ENCODE measurements around the gene OTOP2.
"Not testable (repeated sequence)": the region's sequence is repeated elsewhere in the genome, so short reads cannot be mapped to it uniquely, and the experiment has no call there.

OTOP2 gene

GRCh38 chr17:74900208-74900607 is 23.9 kb upstream of the OTOP2 start:
- TF ChIP-seq, protein P1, sequence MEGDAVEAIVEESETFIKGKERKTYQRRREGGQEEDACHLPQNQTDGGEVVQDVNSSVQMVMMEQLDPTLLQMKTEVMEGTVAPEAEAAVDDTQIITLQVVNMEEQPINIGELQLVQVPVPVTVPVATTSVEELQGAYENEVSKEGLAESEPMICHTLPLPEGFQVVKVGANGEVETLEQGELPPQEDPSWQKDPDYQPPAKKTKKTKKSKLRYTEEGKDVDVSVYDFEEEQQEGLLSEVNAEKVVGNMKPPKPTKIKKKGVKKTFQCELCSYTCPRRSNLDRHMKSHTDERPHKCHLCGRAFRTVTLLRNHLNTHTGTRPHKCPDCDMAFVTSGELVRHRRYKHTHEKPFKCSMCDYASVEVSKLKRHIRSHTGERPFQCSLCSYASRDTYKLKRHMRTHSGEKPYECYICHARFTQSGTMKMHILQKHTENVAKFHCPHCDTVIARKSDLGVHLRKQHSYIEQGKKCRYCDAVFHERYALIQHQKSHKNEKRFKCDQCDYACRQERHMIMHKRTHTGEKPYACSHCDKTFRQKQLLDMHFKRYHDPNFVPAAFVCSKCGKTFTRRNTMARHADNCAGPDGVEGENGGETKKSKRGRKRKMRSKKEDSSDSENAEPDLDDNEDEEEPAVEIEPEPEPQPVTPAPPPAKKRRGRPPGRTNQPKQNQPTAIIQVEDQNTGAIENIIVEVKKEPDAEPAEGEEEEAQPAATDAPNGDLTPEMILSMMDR (IDR thresholded peaks at IDR 0.05; ENCODE audit: low read depth, low read length), result no peak
- no peak for DNase-seq (ENCODE audit: low read depth, low spot score)
- H3K4me3 ChIP-seq (ENCODE audit: low read depth, low read length), result no peak overlapping the region
- in situ Hi-C loops (cut with HindIII; ENCODE audit: low sequenced_read_pairs), result no loop called here

DNA sequence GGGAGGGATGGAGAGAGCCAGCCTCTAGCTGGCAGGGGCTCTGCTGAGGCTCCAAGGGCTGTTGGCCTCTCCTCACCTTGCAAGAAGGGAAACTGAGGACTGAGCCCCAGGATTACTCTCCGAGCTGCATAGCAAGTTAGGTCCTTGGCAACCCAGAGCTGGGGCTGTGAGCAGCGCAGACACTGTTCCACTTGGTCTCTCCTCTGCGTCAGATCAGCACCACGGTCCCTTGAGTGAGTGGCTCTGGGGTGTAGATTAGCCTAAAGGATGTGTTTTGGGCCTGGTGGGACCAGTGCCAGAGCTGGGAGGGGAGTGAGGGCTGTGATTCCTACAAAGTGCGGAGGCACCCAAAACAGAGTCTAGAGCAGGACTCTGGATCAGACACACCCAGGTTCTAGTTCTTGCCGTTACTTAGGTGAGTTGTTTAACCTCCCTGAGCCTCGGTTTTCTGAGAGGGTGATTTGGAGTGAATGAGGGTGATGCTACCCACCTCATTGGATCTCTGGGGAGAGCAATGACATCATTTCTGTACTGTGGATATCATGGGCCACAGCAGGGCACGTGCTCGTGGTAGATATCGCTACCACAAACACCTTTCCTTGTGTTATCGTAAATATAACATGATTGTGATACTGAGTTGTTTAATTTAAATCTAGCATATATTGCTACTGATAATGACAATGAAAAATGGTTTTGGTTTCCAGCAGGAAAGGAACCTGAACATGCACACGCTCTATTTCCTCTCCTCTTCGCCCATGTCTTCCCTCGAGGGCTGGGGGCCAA is 22.5 kb upstream of the OTOP2 start:
- no peak for DNase-seq (ENCODE audit: low read depth, low spot score)
- no peak overlapping the region for H3K4me3 ChIP-seq (ENCODE audit: low read depth, low read length)
- TF ChIP-seq, protein P1 (IDR thresholded peaks at IDR 0.05; ENCODE audit: low read depth, low read length), result no peak
- in situ Hi-C loops (cut with HindIII; ENCODE audit: low sequenced_read_pairs), result no loop called here

DNA sequence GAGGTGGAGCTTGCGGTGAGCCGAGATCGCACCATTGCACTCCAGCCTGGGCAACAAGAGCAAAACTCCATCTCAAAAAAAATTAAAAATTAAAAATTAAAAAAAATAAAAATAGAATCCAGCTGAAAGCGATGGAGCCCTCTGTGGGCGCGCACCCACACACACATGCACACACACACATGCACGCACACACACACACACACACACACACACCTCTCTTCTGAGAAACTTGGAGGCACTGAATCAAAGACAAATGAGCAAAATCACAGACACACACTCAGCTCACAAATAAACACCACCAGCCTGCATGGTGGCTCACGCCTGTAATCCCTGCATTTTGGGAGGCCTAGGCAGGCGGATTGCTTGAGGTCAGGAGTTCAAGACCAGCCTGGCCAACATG is 21.0 kb upstream of the OTOP2 start:
- in situ Hi-C loops (cut with HindIII; ENCODE audit: low sequenced_read_pairs), result no loop called here
- TF ChIP-seq, protein P1 (IDR thresholded peaks at IDR 0.05; ENCODE audit: low read depth, low read length), result no peak
- H3K4me3 ChIP-seq (ENCODE audit: low read depth, low read length), result no peak overlapping the region
- no peak for DNase-seq (ENCODE audit: low read depth, low spot score)

DNA sequence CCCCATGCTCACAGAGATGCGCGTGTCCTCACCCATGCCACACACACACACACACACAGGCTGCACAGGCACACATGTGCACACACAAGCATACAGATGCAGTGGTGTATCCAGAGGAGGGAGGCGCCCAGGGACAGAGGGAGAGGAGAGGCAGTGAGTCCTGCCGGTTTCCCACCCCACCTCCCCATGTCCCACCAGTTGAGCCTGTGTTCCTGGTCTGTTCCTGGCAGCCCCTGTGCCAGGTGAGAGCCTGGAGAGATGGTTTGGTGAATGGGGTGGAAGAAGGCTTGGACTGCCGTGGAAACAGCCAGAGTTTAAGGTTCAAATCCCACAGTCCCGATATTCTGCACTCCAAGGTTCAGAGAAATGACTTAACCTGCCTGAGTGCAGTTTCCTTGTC is 20.4 kb upstream of the OTOP2 start:
- in situ Hi-C loops (cut with HindIII; ENCODE audit: low sequenced_read_pairs), result no loop called here
- TF ChIP-seq, protein P1 (IDR thresholded peaks at IDR 0.05; ENCODE audit: low read depth, low read length), result no peak
- no peak for DNase-seq (ENCODE audit: low read depth, low spot score)
- no peak overlapping the region for H3K4me3 ChIP-seq (ENCODE audit: low read depth, low read length)

- no peak for DNase-seq (ENCODE audit: low read depth, low spot score)
- in situ Hi-C loops (cut with HindIII; ENCODE audit: low sequenced_read_pairs), result no loop called here
- TF ChIP-seq, protein P1 (IDR thresholded peaks at IDR 0.05; ENCODE audit: low read depth, low read length), result no peak
- no peak overlapping the region for H3K4me3 ChIP-seq (ENCODE audit: low read depth, low read length)
Observed at GRCh38 chr17:74904687-74905409, 19.2 kb upstream of the OTOP2 start.

DNA sequence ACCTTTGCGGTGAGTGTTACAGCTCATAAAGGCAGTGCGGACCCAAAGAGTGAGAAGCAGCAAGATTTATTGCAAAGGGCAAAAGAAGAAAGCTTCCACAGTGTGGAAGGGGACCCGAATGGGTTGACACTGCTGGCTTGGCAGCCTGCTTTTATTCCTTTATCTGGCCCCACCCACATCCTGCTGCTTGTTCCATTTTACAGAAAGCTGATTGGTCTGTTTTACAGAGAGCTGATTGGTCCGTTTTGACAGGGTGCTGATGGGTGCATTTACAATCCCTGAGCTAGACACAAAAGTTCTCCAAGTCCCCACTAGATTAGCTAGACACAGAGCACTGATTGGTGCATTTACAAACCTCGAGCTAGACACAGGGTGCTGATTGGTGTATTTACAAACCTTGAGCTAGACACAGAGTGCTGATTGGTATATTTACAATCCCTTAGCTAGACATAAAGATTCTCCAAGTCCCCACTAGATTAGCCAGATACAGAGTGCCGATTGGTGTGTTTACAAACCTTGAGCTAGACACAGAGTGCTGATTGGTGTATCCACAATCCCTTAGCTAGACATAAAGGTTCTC is 17.8 kb upstream of the OTOP2 start:
- H3K4me3 ChIP-seq (ENCODE audit: low read depth, low read length); DNase-seq (ENCODE audit: low read depth, low spot score); in situ Hi-C loops (cut with HindIII; ENCODE audit: low sequenced_read_pairs): not testable (repeated sequence)

GRCh38 chr17:74907012-74907411 is 17.1 kb upstream of the OTOP2 start:
- TF ChIP-seq, protein P1 (IDR thresholded peaks at IDR 0.05; ENCODE audit: low read depth, low read length), result no peak
- no peak for DNase-seq (ENCODE audit: low read depth, low spot score)
- no peak overlapping the region for H3K4me3 ChIP-seq (ENCODE audit: low read depth, low read length)
- in situ Hi-C loops (cut with HindIII; ENCODE audit: low sequenced_read_pairs), result no loop called here

DNA sequence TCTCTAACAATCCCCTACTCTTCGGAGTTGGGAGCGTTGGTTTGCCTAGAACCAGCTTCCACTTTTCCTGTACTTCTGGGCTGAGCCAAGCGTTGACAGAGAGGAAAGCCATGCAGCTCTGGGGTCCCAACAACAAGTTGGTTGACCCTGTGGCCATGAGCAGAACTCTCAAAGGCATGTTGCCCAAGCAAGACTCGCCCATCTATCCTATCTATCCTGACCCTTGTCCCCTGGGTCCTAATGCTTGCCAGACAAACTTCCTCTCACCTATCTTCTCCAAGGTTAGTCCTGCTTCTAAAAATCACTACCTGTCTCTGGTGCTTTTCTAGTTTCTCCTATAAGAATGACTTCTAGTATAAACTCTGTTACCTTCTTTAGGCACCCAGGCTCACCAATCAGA is 15.0 kb upstream of the OTOP2 start:
- DNase-seq (ENCODE audit: low read depth, low spot score); H3K4me3 ChIP-seq (ENCODE audit: low read depth, low read length); in situ Hi-C loops (cut with HindIII; ENCODE audit: low sequenced_read_pairs): not testable (repeated sequence)

DNA sequence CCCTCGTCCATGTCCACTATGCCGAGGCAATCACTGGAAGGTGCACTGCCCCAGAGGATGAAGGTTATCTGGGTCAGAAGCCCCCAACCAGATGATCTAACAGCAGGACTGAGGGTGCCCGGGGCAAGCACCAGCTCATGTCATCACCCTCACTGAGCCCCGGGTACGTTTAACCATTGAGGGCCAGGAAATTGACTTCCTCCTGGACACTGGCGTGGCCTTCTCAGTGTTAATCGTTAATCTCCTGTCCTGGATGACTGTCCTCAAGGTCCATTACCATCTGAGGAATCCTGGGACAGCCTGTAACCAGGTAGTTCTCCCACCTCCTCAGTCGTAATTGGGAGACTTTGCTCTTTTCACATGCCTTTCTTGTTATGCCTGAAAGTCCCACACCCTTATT is 12.7 kb upstream of the OTOP2 start:
- in situ Hi-C loops (cut with HindIII; ENCODE audit: low sequenced_read_pairs); DNase-seq (ENCODE audit: low read depth, low spot score); H3K4me3 ChIP-seq (ENCODE audit: low read depth, low read length): not testable (repeated sequence)

All from astrocyte of the spinal cord (primary cell).